HCT116 (cell line): ENCODE results near the gene THAP11. TPM values are rescaled to one million over a fixed set of nuclear protein-coding genes. Genes with fewer than 3 reads are reported as not detected.

ENCODE experiments used
- ATAC-seq: fragments of 200-7000 bp; cut with Tn5 transposase; 2 replicates; pipeline ENCODE4 v1.9.1; 2020; ENCODE audit warnings: mild to moderate bottlenecking, moderate library complexity
- BruUV-seq: library from RNA; stranded (reverse); fragments of 400-500 nt; replicated peaks from 2 replicates; lab custom pipeline; 2021; lab: Mats Ljungman, UMichigan
- CTCF ChIA-PET: fragments of 300-600 bp; sonication (Branson Sonifier 250); formaldehyde crosslinking; loops from one replicate; lab custom pipeline; 2021; ENCODE audit warnings: antibody characterized with exemption; lab: Charles Lee
- POLR2A ChIA-PET: fragments of 300-600, 350-600 bp; sonication (Branson Sonifier 250); formaldehyde crosslinking; loops from one replicate; lab custom pipeline; 2021; ENCODE audit warnings: antibody characterized with exemption; lab: Charles Lee
- RAD21 ChIA-PET, 2 experiments: fragments of 300-600 bp; sonication (Branson Sonifier 250); formaldehyde crosslinking; loops; one replicate each; lab custom pipeline; 2023; ENCODE audit warnings: low total read pairs in 2 of 2; ENCODE audit not compliant: uncharacterized antibody in 2 of 2, unreplicated experiment in 2 of 2, low non-redundant PET in 1 of 2; lab: Charles Lee
- DNase-seq: peaks from one replicate; pipeline ENCODE4 v3.0.0-alpha.2; 2010; ENCODE audit warnings: low read depth, low spot score
- H2AFZ ChIP-seq: fragments of 200-600 bp; shearing (Covaris generic), sonication (generic); 2 replicates; pipeline ENCODE4 v1.6.1; 2017; ENCODE audit warnings: low read depth, mixed run types, mixed read lengths, antibody characterized with exemption, low read length; ENCODE audit not compliant: poor library complexity, severe bottlenecking
- H3K27ac ChIP-seq: 2 replicates; pipeline ENCODE4 v1.5.1; 2012; ENCODE audit warnings: low read depth, low read length
- H3K27me3 ChIP-seq: fragments of 200-600 bp; sonication (generic); 2 replicates; pipeline ENCODE4 v1.6.1; 2016; ENCODE audit warnings: mixed run types, low read length, mixed read lengths; ENCODE audit not compliant: insufficient read depth
- H3K36me3 ChIP-seq, 2 experiments: fragments of 200-500 bp in 1 of 2; fragments of 200-600 bp in 1 of 2; sonication (Bioruptor generic) in 1 of 2; sonication (generic) in 1 of 2; 2 replicates each; pipeline versions ENCODE4 v1.5.1 to v1.6.1; 2014 to 2016; ENCODE audit warnings: low read length in 2 of 2, inconsistent platforms in 1 of 2, mixed read lengths in 1 of 2, mixed run types in 1 of 2; ENCODE audit not compliant: insufficient read depth in 2 of 2, control insufficient read depth in 1 of 2
- H3K4me1 ChIP-seq, 2 experiments: fragments of 200-600 bp in 1 of 2; sonication (generic) in 1 of 2; 2 replicates each; pipeline versions ENCODE4 v1.5.1 to v1.6.1; 2012 to 2017; ENCODE audit warnings: low read length in 2 of 2, inconsistent platforms in 1 of 2, mild to moderate bottlenecking in 1 of 2, mixed read lengths in 1 of 2, mixed run types in 1 of 2, moderate library complexity in 1 of 2; ENCODE audit not compliant: insufficient read depth in 2 of 2, control insufficient read depth in 1 of 2
- H3K4me2 ChIP-seq: fragments of 200-600 bp; sonication (generic); 2 replicates; pipeline ENCODE4 v1.6.1; 2017; ENCODE audit warnings: mixed run types, low read length, mixed read lengths
- H3K4me3 ChIP-seq, 2 experiments: fragments of 200-600 bp in 1 of 2; sonication (generic) in 1 of 2; replicated peaks in 1 of 2; 2 replicates each; pipeline ENCODE4 v1.5.1; 2011 to 2016; ENCODE audit warnings: low read length in 2 of 2, control low read depth in 1 of 2, low read depth in 1 of 2, mild to moderate bottlenecking in 1 of 2, mixed read lengths in 1 of 2, mixed run types in 1 of 2
- H3K79me2 ChIP-seq: fragments of 200-600 bp; sonication (generic); 2 replicates; pipeline ENCODE4 v1.6.1; 2017; ENCODE audit warnings: mild to moderate bottlenecking, mixed run types, low read length, moderate library complexity, mixed read lengths; ENCODE audit not compliant: insufficient read depth
- H3K9ac ChIP-seq: fragments of 200-600 bp; sonication (generic); 2 replicates; pipeline ENCODE4 v1.6.1; 2016; ENCODE audit warnings: low read length, mixed read lengths
- H3K9me2 ChIP-seq: fragments of 200-600 bp; sonication (generic), shearing (Covaris generic); 2 replicates; pipeline ENCODE4 v1.6.1; 2017; ENCODE audit warnings: mixed run types, mild to moderate bottlenecking, moderate library complexity; ENCODE audit not compliant: insufficient read depth
- H3K9me3 ChIP-seq, 2 experiments: fragments of 200-500 bp in 1 of 2; fragments of 200-600 bp in 1 of 2; sonication (Bioruptor generic) in 1 of 2; sonication (generic) in 1 of 2; 2 replicates each; pipeline ENCODE4 v1.6.1; 2014 to 2017; ENCODE audit warnings: low read length in 2 of 2, mixed read lengths in 2 of 2, inconsistent platforms in 1 of 2, low read depth in 1 of 2, mild to moderate bottlenecking in 1 of 2, mixed run types in 1 of 2, moderate library complexity in 1 of 2; ENCODE audit not compliant: control insufficient read depth in 1 of 2, insufficient read depth in 1 of 2
- H4K20me1 ChIP-seq: fragments of 200-600 bp; sonication (generic), shearing (Covaris generic); 2 replicates; pipeline ENCODE4 v1.6.1; 2017; ENCODE audit warnings: mixed run types, mild to moderate bottlenecking, moderate library complexity; ENCODE audit not compliant: insufficient read depth
- CBX3 ChIP-seq: IDR thresholded peaks from 2 replicates; pipeline ENCODE4 v1.6.1; 2012; ENCODE audit warnings: low read depth
- CEBPB ChIP-seq: IDR thresholded peaks from 2 replicates; pipeline ENCODE4 v1.6.1; 2012; ENCODE audit warnings: low read depth
- EZH2phosphoT487 ChIP-seq: fragments of 200-600 bp; IDR thresholded peaks from 2 replicates; pipeline ENCODE4 v1.6.1; 2018; ENCODE audit warnings: antibody characterized with exemption, borderline replicate concordance
- FOSL1 ChIP-seq: IDR thresholded peaks from 2 replicates; pipeline ENCODE4 v1.6.1; 2012; ENCODE audit warnings: low read depth
- SIN3A ChIP-seq: IDR thresholded peaks from 2 replicates; pipeline ENCODE4 v1.6.1; 2012; ENCODE audit warnings: low read depth
- SRF ChIP-seq: IDR thresholded peaks from 2 replicates; pipeline ENCODE4 v1.6.1; 2012; ENCODE audit warnings: low read depth
- YY1 ChIP-seq: IDR thresholded peaks from 2 replicates; pipeline ENCODE4 v1.6.1; 2011; ENCODE audit warnings: low read length, low read depth, moderate library complexity, mild to moderate bottlenecking; ENCODE audit not compliant: insufficient replicate concordance; ENCODE audit errors: extremely low read depth
- ZNF274 ChIP-seq: fragments of 200-500 bp; sonication (Bioruptor generic); IDR thresholded peaks from 2 replicates; pipeline ENCODE4 v1.6.1; 2014; ENCODE audit warnings: mild to moderate bottlenecking, low read depth, low read length, inconsistent platforms
- intact Hi-C: fragments of 100-400 bp; cut with micrococcal nuclease; formaldehyde crosslinking; loops from 2 replicates; pipeline ENCODE4 v1.10.0; 2022
- total RNA-seq: library from RNA; stranded (reverse); gene quantifications from one replicate; pipeline ENCODE4 v1.2.1, GENCODE V29; 2021; ENCODE audit not compliant: unreplicated experiment
- TF ChIP-seq, protein P1 (sequence below): IDR thresholded peaks from 2 replicates; pipeline ENCODE4 v1.6.1; 2012; ENCODE audit warnings: low read depth
- TF ChIP-seq, protein P2 (sequence below): IDR thresholded peaks from 2 replicates; pipeline ENCODE4 v1.6.1; 2011; ENCODE audit warnings: mild to moderate bottlenecking, low read length, moderate library complexity; ENCODE audit not compliant: insufficient replicate concordance; ENCODE audit errors: extremely low read depth
- TF ChIP-seq, protein P3 (sequence below): IDR thresholded peaks from 2 replicates; pipeline ENCODE4 v1.6.1; 2012

THAP11 gene
- total RNA-seq, 1 experiment from 2014 or later = 25.4 TPM

DNA sequence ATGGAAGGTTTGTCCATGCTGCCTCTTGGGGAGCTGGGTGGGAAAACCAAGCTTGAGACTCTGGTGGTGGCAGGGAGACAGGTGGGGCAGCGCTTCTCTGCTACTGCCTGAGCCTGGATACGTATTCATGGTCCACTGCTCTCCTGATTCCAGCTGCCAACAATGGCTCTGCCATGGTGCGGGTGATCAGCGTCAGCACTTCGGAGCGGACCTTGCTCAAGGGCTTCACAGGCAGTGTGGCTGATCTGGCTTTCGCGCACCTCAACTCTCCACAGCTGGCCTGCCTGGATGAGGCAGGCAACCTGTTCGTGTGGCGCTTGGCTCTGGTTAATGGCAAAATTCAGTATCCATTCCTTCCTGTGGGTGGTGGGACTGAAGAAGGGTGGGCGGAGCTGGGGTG lies 34.9 kb downstream of the THAP11 start:
- ATAC-seq = no peak
- intact Hi-C loops = no loop called here
- ChIA-PET RAD21 (no interaction called here), POLR2A (no interaction called here), CTCF (no interaction called here)
- no peaks in the 10 kb centered on the region for H3K9me2 ChIP-seq
- H3K27me3 ChIP-seq = no peaks in the 10 kb centered on the region
- H3K9me3 ChIP-seq = no peaks in the 10 kb centered on the region
- no peak overlapping the region for H2AFZ ChIP-seq
- H3K79me2 ChIP-seq = peaks cover 39% of the 10 kb centered on the region
- no peak overlapping the region for H3K4me2 ChIP-seq
- H3K27ac ChIP-seq = no peak overlapping the region
- peaks cover 41 to 56% of the 10 kb centered on the region in 2 experiments; a peak in 3 of 4 replicates for H3K36me3 ChIP-seq
- BruUV-seq = no TSS peak
- no peak for DNase-seq
- H3K4me1 ChIP-seq = peaks cover 7 to 17% of the 10 kb centered on the region in 2 experiments
- no peak for TF ChIP-seq CBX3
- no peak for TF ChIP-seq FOSL1
- TF ChIP-seq, protein P1, sequence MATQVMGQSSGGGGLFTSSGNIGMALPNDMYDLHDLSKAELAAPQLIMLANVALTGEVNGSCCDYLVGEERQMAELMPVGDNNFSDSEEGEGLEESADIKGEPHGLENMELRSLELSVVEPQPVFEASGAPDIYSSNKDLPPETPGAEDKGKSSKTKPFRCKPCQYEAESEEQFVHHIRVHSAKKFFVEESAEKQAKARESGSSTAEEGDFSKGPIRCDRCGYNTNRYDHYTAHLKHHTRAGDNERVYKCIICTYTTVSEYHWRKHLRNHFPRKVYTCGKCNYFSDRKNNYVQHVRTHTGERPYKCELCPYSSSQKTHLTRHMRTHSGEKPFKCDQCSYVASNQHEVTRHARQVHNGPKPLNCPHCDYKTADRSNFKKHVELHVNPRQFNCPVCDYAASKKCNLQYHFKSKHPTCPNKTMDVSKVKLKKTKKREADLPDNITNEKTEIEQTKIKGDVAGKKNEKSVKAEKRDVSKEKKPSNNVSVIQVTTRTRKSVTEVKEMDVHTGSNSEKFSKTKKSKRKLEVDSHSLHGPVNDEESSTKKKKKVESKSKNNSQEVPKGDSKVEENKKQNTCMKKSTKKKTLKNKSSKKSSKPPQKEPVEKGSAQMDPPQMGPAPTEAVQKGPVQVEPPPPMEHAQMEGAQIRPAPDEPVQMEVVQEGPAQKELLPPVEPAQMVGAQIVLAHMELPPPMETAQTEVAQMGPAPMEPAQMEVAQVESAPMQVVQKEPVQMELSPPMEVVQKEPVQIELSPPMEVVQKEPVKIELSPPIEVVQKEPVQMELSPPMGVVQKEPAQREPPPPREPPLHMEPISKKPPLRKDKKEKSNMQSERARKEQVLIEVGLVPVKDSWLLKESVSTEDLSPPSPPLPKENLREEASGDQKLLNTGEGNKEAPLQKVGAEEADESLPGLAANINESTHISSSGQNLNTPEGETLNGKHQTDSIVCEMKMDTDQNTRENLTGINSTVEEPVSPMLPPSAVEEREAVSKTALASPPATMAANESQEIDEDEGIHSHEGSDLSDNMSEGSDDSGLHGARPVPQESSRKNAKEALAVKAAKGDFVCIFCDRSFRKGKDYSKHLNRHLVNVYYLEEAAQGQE = no peak
- TF ChIP-seq YY1 = no peak
- TF ChIP-seq, protein P2, sequence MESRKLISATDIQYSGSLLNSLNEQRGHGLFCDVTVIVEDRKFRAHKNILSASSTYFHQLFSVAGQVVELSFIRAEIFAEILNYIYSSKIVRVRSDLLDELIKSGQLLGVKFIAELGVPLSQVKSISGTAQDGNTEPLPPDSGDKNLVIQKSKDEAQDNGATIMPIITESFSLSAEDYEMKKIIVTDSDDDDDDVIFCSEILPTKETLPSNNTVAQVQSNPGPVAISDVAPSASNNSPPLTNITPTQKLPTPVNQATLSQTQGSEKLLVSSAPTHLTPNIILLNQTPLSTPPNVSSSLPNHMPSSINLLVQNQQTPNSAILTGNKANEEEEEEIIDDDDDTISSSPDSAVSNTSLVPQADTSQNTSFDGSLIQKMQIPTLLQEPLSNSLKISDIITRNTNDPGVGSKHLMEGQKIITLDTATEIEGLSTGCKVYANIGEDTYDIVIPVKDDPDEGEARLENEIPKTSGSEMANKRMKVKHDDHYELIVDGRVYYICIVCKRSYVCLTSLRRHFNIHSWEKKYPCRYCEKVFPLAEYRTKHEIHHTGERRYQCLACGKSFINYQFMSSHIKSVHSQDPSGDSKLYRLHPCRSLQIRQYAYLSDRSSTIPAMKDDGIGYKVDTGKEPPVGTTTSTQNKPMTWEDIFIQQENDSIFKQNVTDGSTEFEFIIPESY = no peak
- TF ChIP-seq, protein P3, sequence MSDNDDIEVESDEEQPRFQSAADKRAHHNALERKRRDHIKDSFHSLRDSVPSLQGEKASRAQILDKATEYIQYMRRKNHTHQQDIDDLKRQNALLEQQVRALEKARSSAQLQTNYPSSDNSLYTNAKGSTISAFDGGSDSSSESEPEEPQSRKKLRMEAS = no peak
- no peak for TF ChIP-seq ZNF274
- TF ChIP-seq CEBPB = no peak
- no peak for TF ChIP-seq EZH2phosphoT487
- no peak for TF ChIP-seq SIN3A
- no peak for TF ChIP-seq SRF
- TF ChIP-seq, all 23 proteins: peak for 0
- Histone ChIP-seq H4K20me1 (no peaks in the 10 kb centered on the region), H3K4me3 (no peak overlapping the region), H3K9ac (no peak overlapping the region)
